Mammary epithelial cell (primary cell): Measurements from ENCODE around the gene CFAP299.

ENCODE experiments used
- CTCF ChIP-seq, 2 donors: IDR thresholded peaks in 1 of 2; conservative IDR thresholded peaks in 1 of 2; 2 replicates each; pipeline ENCODE4 v1.5.1; 2011 to 2012; ENCODE audit warnings: inconsistent platforms in 2 of 2, low read length in 2 of 2, mild to moderate bottlenecking in 2 of 2, control low read depth in 1 of 2, low read depth in 1 of 2; ENCODE audit not compliant: insufficient read depth in 1 of 2; ENCODE audit errors: extremely low read depth in 1 of 2
- EZH2 ChIP-seq: IDR thresholded peaks from 2 replicates; pipeline ENCODE4 v1.6.1; 2012; ENCODE audit warnings: low read length, inconsistent platforms, borderline replicate concordance

- TF ChIP-seq EZH2 (no peak), CTCF (conservative IDR thresholded peaks at IDR 0.05 in 1 of 2, IDR thresholded peaks at IDR 0.05 in 1 of 2; ENCODE audit: extremely low read depth in 1 of 2, insufficient read depth in 1 of 2, low read depth in 1 of 2, low read length in 2 of 2) (no peak)
These were observed 30.1 kb upstream of the CFAP299 start for GRCh38 chr4:80305466-80305865.
